Hepatocyte (in vitro differentiated cells): Measurements from ENCODE around the gene OGDH.

ENCODE experiments used
- EZH2phosphoT487 ChIP-seq: fragments of 200-600 bp; sonication (generic); IDR thresholded peaks from one replicate; pipeline ENCODE4 v1.6.1; 2018; ENCODE audit warnings: antibody characterized with exemption, mild to moderate bottlenecking, low read depth, moderate library complexity; ENCODE audit not compliant: unreplicated experiment, severe bottlenecking
- TF ChIP-seq, protein P1 (sequence below): fragments of 200-600 bp; sonication (generic); IDR thresholded peaks from 2 replicates; pipeline ENCODE4 v1.5.1; 2016; ENCODE audit warnings: antibody characterized with exemption, mild to moderate bottlenecking; ENCODE audit not compliant: poor library complexity

DNA sequence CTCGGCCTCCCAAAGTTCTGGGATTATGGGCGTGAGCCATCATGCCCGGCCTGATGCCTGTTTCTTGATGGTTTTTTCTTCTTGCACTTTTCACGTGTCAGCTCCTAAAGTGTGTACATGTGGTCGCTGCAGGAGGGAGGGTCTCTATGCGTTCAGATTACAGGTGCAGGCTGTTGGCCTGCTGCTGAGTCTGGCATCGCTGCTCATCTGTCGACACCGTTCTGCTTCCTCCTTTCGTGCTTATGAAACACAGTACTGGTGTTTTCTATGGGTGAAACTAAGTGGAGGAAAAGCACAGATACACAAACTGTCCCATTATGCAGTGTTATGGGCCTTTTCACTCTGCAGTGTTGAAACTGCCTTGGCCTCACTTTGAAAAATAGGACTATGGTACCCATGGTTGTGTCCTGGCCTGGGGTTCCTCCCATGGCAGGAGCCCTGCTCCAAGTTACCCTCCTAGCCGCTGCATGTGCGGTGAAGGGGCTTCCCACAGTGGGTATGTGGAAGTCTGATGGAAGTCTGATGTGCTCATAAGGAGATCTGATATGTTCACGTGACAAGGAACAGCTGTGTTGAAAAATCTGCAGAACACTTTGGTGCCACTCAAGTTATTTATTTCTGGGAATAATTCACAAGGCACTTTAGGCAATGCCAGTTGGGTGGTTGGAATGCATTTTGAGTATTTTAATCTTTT, 23.5 kb downstream of the OGDH start:
- TF ChIP-seq, protein P1, sequence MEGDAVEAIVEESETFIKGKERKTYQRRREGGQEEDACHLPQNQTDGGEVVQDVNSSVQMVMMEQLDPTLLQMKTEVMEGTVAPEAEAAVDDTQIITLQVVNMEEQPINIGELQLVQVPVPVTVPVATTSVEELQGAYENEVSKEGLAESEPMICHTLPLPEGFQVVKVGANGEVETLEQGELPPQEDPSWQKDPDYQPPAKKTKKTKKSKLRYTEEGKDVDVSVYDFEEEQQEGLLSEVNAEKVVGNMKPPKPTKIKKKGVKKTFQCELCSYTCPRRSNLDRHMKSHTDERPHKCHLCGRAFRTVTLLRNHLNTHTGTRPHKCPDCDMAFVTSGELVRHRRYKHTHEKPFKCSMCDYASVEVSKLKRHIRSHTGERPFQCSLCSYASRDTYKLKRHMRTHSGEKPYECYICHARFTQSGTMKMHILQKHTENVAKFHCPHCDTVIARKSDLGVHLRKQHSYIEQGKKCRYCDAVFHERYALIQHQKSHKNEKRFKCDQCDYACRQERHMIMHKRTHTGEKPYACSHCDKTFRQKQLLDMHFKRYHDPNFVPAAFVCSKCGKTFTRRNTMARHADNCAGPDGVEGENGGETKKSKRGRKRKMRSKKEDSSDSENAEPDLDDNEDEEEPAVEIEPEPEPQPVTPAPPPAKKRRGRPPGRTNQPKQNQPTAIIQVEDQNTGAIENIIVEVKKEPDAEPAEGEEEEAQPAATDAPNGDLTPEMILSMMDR = no peak
- TF ChIP-seq EZH2phosphoT487 = no peak
